Activated CD4-positive, alpha-beta T cell treated with anti-CD3 and anti-CD28 coated beads, Interleukin-2, amount 50 U/mL, for 48 hours (primary cell): ENCODE measurements around the gene LMNB1.
"Not testable (repeated sequence)": the region's sequence is repeated elsewhere in the genome, so short reads cannot be mapped to it uniquely, and the experiment has no call there.

Source experiments
- DNase-seq, 2 experiments: peaks; one replicate each; pipeline ENCODE4 v3.0.0-alpha.2; 2020

LMNB1 gene

GRCh38 chr5:126831156-126831555 is 54.2 kb downstream of the LMNB1 start:
- no peak for DNase-seq

GRCh38 chr5:126836778-126837177 is 59.8 kb downstream of the LMNB1 start:
- no peak for DNase-seq

- no peak for DNase-seq
Measured at GRCh38 chr5:126837242-126837641, 60.3 kb downstream of the LMNB1 start.

- no peak for DNase-seq
Measured at GRCh38 chr5:126837906-126838539, 61.1 kb downstream of the LMNB1 start.

- not testable (repeated sequence) for DNase-seq
Measured at GRCh38 chr5:126839407-126839806, 62.5 kb downstream of the LMNB1 start.

- not testable (repeated sequence) for DNase-seq
Measured at GRCh38 chr5:126843375-126843774, 66.4 kb downstream of the LMNB1 start.

GRCh38 chr5:126845470-126846070 is 68.6 kb downstream of the LMNB1 start:
- DNase-seq: peak; percentile 41 to 42

- DNase-seq: no peak
Measured at GRCh38 chr5:126846344-126846743, 69.4 kb downstream of the LMNB1 start.

- DNase-seq: no peak
Measured at GRCh38 chr5:126846744-126847455, 70.0 kb downstream of the LMNB1 start.

GRCh38 chr5:126847456-126847820 is 70.5 kb downstream of the LMNB1 start:
- no peak for DNase-seq

- DNase-seq: no peak
Measured at GRCh38 chr5:126847826-126848251, 70.9 kb downstream of the LMNB1 start.

- no peak for DNase-seq
Measured at GRCh38 chr5:126848253-126848652, 71.3 kb downstream of the LMNB1 start.

- DNase-seq: no peak
Measured at GRCh38 chr5:126849101-126849678, 72.3 kb downstream of the LMNB1 start.

GRCh38 chr5:126851501-126852011 is 74.6 kb downstream of the LMNB1 start:
- no peak for DNase-seq

- no peak for DNase-seq
Measured at GRCh38 chr5:126852091-126852571, 75.2 kb downstream of the LMNB1 start.

GRCh38 chr5:126852841-126853271 is 75.9 kb downstream of the LMNB1 start:
- DNase-seq: no peak

- peak in 1 of 2 experiments; percentile 12 for DNase-seq
Measured at GRCh38 chr5:126853541-126854307, 76.8 kb downstream of the LMNB1 start.

- DNase-seq: no peak
Measured at GRCh38 chr5:126854526-126855110, 77.7 kb downstream of the LMNB1 start.

- DNase-seq: no peak
Measured at GRCh38 chr5:126855266-126855665, 78.3 kb downstream of the LMNB1 start.

GRCh38 chr5:126857472-126858410 is 80.8 kb downstream of the LMNB1 start:
- DNase-seq: no peak

GRCh38 chr5:126858441-126858840 is 81.5 kb downstream of the LMNB1 start:
- no peak for DNase-seq
